ENCODE measurements around the gene BPIFA2.

Gene BPIFA2

GRCh38 chr20:33203444-33203843 lies 35.5 kb downstream of the BPIFA2 start:
- DNase-seq, result no peak

GRCh38 chr20:33209789-33210188 lies 41.8 kb downstream of the BPIFA2 start:
- no peak for DNase-seq

- DNase-seq, result no peak
Measured at GRCh38 chr20:33210371-33210770, 42.4 kb downstream of the BPIFA2 start.

- DNase-seq, result peak; percentile 69
Measured at GRCh38 chr20:33211817-33212424, 44.0 kb downstream of the BPIFA2 start.

- DNase-seq, result no peak
Measured at GRCh38 chr20:33217052-33217451, 49.1 kb downstream of the BPIFA2 start, which contains the start of gene BPIFA3. TSS of gene BPIFA3 (plus strand) at chr20:33217352. CDS start at chr20:33217537, 185 bp downstream.

GRCh38 chr20:33224399-33224798 lies 56.4 kb downstream of the BPIFA2 start:
- DNase-seq, result no peak

GRCh38 chr20:33229843-33230242 lies 61.9 kb downstream of the BPIFA2 start:
- no peak for DNase-seq

All from NCI-H526 treated with DMSO at 0.1 percent for 48 hours (cell line).